Measurements from ENCODE around the gene ZNF79. TPM values are rescaled to one million over a fixed set of nuclear protein-coding genes. Genes with fewer than 3 reads are reported as not detected.

ZNF79 gene
- total and polyA plus RNA-seq, 2 of the 8 experiments (the other 6 are each of a cell fraction or from before 2014, with no cell fraction given) = 2.4 to 7.4 TPM

DNA sequence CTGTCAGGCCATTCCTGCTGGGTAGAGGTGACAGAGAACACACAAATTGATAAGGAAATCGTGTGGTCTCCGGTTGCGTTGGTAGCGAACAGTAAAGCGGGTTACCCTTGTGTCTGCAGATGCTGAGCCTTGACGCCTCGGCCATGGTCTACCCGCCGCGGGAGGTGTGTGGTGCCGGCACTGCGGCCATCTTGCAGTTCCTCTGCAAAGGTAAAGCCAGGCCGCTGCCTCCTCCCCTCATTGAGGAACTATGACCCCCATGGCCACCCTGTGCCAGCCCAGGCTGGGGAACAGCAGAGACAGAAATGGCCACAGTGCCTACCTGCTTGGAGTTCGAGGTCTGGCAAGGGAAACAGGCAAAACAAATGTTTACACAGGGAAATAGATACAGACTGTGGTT is 43.4 kb downstream of the ZNF79 start:
- Histone ChIP-seq H2AK5ac (ENCODE audit: low read depth, low read length) (no peak overlapping the region), H3K56ac (replicated peaks; ENCODE audit: insufficient read length, low read depth, low read length) (no peak overlapping the region), H2BK5ac (ENCODE audit: low read depth, low read length) (no peak overlapping the region), H3K4me1 (replicated peaks in 1 of 4; ENCODE audit: control insufficient read depth in 3 of 4, insufficient read depth in 4 of 4, low read length in 3 of 4) (peaks cover 0 to 3% (median 0%) of the 10 kb centered on the region in 4 experiments; a peak in 1 of 7 replicates), H3K27me3 (replicated peaks in 1 of 4; ENCODE audit: control insufficient read depth in 3 of 4, extremely low read depth in 1 of 4, insufficient read depth in 3 of 4, low read length in 3 of 4) (no peaks in the 10 kb centered on the region; a peak in 1 of 7 replicates), H3K23me2 (ENCODE audit: low read depth, low read length) (no peaks in the 10 kb centered on the region), H2BK120ac (replicated peaks; ENCODE audit: low read depth, low read length) (no peak overlapping the region), H3K9me3 (ENCODE audit: insufficient read depth in 2 of 2, low read depth in 1 of 2, low read length in 1 of 2) (no peaks in the 10 kb centered on the region), H4K8ac (ENCODE audit: extremely low read depth, insufficient read depth, low read length) (no peak overlapping the region), H3K4me3 (ENCODE audit: extremely low read depth in 1 of 4, insufficient read depth in 2 of 4, low read depth in 3 of 4, low read length in 4 of 4) (no peak overlapping the region), H3K27ac (ENCODE audit: low read depth, low read length) (no peak overlapping the region), H3K23ac (ENCODE audit: insufficient read length) (no peak overlapping the region), H2BK20ac (ENCODE audit: low read length) (no peak overlapping the region), H3K79me1 (ENCODE audit: low read depth, low read length) (no peaks in the 10 kb centered on the region), H3K79me2 (ENCODE audit: control insufficient read depth in 1 of 2, insufficient read depth in 2 of 2, low read length in 2 of 2) (no peaks in the 10 kb centered on the region), H3K18ac (ENCODE audit: extremely low read depth, low read length) (no peak overlapping the region), H2BK15ac (ENCODE audit: low read length) (no peak overlapping the region), H2BK12ac (ENCODE audit: low read depth, low read length) (no peak overlapping the region), H3K4me2 (ENCODE audit: insufficient read depth in 1 of 2, low read depth in 2 of 2, low read length in 2 of 2) (no peak overlapping the region), H4K5ac (ENCODE audit: insufficient read length, low read depth, low read length) (no peak overlapping the region), H4K91ac (replicated peaks; ENCODE audit: insufficient read length, low read length) (no peak overlapping the region), H4K20me1 (replicated peaks in 1 of 2; ENCODE audit: control insufficient read depth in 1 of 2, insufficient read depth in 2 of 2, low read length in 2 of 2) (peaks cover 2 to 5% of the 10 kb centered on the region in 2 experiments), H3K36me3 (ENCODE audit: control insufficient read depth in 2 of 4, insufficient read depth in 4 of 4, low read length in 3 of 4) (peaks cover 0 to 8% (median 1%) of the 10 kb centered on the region in 4 experiments; a peak in 5 of 8 replicates), H3K4ac (replicated peaks; ENCODE audit: insufficient read length, low read depth, low read length) (no peak overlapping the region), H3K14ac (ENCODE audit: insufficient read length) (no peak overlapping the region), H2AFZ (ENCODE audit: low read length) (no peak overlapping the region), H3K9ac (replicated peaks in 1 of 4; ENCODE audit: extremely low read depth in 1 of 4, low read depth in 3 of 4, low read length in 3 of 4) (no peak overlapping the region)
- no peak for DNase-seq (ENCODE audit: low read depth in 1 of 2, low spot score in 2 of 2)
- POLR2A ChIA-PET (ENCODE audit: partially characterized antibody) = interaction anchor here (0.9 to 1.9 kb wide), 5 partner anchors 8 to 23 kb away, joined by 3 to 9 read pairs (median 4); partner anchors contain the start of genes LRSAM1 and RPL12
- WGBS, 2 experiments (ENCODE audit: extremely low coverage in 1 of 2, insufficient coverage in 1 of 2, insufficient read length in 1 of 2, insufficient replicate concordance in 2 of 2, low coverage in 1 of 2, low lambda C conversion rate in 2 of 2, missing lambda C conversion rate in 1 of 2) = 93% methylated on average over 14 of the region's 14 CpGs; no CpG with 5 or more reads in 1 of the 2 experiments
- CTCF ChIA-PET (ENCODE audit: partially characterized antibody) = interaction anchor here (0.6 to 3.5 kb wide), 4 partner anchors 12 to 257 kb away, joined by 3 to 10 read pairs (median 4); no protein-coding TSS in a partner anchor
- TF ChIP-seq BRCA1 (IDR thresholded peaks at IDR 0.05; ENCODE audit: low read depth, low read length) (no peak), MAFK (IDR thresholded peaks at IDR 0.05; ENCODE audit: low read depth, low read length) (no peak)
- FAIRE-seq = no peak

Data from H1 (cell line).